ENCODE results near the gene PRKG1.

Gene PRKG1

GRCh38 chr10:51077074-51077473, 2.8 kb downstream of the PRKG1 start:
- no peak for DNase-seq

GRCh38 chr10:51077507-51077906, 3.2 kb downstream of the PRKG1 start:
- DNase-seq: no peak

GRCh38 chr10:51079331-51079730, 5.0 kb downstream of the PRKG1 start:
- DNase-seq: no peak

- no peak for DNase-seq
Observed at GRCh38 chr10:51079766-51080165, 5.5 kb downstream of the PRKG1 start.

- no peak for DNase-seq
Observed at GRCh38 chr10:51080311-51081006, 6.2 kb downstream of the PRKG1 start.

- DNase-seq: no peak
Observed at GRCh38 chr10:51082857-51083256, 8.6 kb downstream of the PRKG1 start.

- no peak for DNase-seq
Observed at GRCh38 chr10:51083356-51083853, 9.1 kb downstream of the PRKG1 start.

GRCh38 chr10:51085204-51085603, 10.9 kb downstream of the PRKG1 start:
- no peak for DNase-seq

- DNase-seq: peak; percentile 21
Observed at GRCh38 chr10:51086710-51087109, 12.4 kb downstream of the PRKG1 start.

GRCh38 chr10:51087114-51087513, 12.8 kb downstream of the PRKG1 start:
- DNase-seq: no peak

GRCh38 chr10:51090190-51090589, 15.9 kb downstream of the PRKG1 start:
- DNase-seq: peak; percentile 68

GRCh38 chr10:51092402-51092801, 18.1 kb downstream of the PRKG1 start:
- peak; percentile 38 for DNase-seq

GRCh38 chr10:51095444-51095843, 21.2 kb downstream of the PRKG1 start:
- no peak for DNase-seq

- DNase-seq: peak; percentile 83
Observed at GRCh38 chr10:51097546-51097945, 23.3 kb downstream of the PRKG1 start.

GRCh38 chr10:51100221-51100620, 25.9 kb downstream of the PRKG1 start:
- no peak for DNase-seq

- no peak for DNase-seq
Observed at GRCh38 chr10:51103554-51104217, 29.4 kb downstream of the PRKG1 start.

- DNase-seq: no peak
Observed at GRCh38 chr10:51106311-51106945, 32.1 kb downstream of the PRKG1 start.

GRCh38 chr10:51108406-51108805, 34.1 kb downstream of the PRKG1 start:
- DNase-seq: no peak

- DNase-seq: peak; percentile 45
Observed at GRCh38 chr10:51109801-51110533, 35.7 kb downstream of the PRKG1 start.

- no peak for DNase-seq
Observed at GRCh38 chr10:51112013-51112412, 37.7 kb downstream of the PRKG1 start.

- no peak for DNase-seq
Observed at GRCh38 chr10:51113007-51113406, 38.7 kb downstream of the PRKG1 start.

GRCh38 chr10:51117053-51117660, 42.9 kb downstream of the PRKG1 start:
- peak; percentile 24 for DNase-seq

- DNase-seq: no peak
Observed at GRCh38 chr10:51117794-51118193, 43.5 kb downstream of the PRKG1 start.
